Activated naive CD4-positive, alpha-beta T cell treated with anti-CD3 and anti-CD28 coated beads, Interleukin-2, amount 50 U/mL, for 24 hours (primary cell): ENCODE results near the gene CENPX.

Experiments
- H3K27ac Mint-ChIP-seq: one replicate; pipeline ENCODE4 v1.8.0; 2021; ENCODE audit warnings: mild to moderate bottlenecking, mixed read lengths
- H3K27me3 Mint-ChIP-seq: one replicate; pipeline ENCODE4 v1.8.0; 2021; ENCODE audit warnings: mixed read lengths
- H3K36me3 Mint-ChIP-seq: one replicate; pipeline ENCODE4 v1.8.0; 2021; ENCODE audit warnings: mixed read lengths
- H3K4me1 Mint-ChIP-seq: one replicate; pipeline ENCODE4 v1.8.0; 2021; ENCODE audit warnings: mixed read lengths
- H3K4me3 Mint-ChIP-seq: one replicate; pipeline ENCODE4 v1.8.0; 2021; ENCODE audit warnings: mild to moderate bottlenecking, mixed read lengths
- H3K9me3 Mint-ChIP-seq: one replicate; pipeline ENCODE4 v1.8.0; 2021; ENCODE audit warnings: mixed read lengths

CENPX gene

DNA sequence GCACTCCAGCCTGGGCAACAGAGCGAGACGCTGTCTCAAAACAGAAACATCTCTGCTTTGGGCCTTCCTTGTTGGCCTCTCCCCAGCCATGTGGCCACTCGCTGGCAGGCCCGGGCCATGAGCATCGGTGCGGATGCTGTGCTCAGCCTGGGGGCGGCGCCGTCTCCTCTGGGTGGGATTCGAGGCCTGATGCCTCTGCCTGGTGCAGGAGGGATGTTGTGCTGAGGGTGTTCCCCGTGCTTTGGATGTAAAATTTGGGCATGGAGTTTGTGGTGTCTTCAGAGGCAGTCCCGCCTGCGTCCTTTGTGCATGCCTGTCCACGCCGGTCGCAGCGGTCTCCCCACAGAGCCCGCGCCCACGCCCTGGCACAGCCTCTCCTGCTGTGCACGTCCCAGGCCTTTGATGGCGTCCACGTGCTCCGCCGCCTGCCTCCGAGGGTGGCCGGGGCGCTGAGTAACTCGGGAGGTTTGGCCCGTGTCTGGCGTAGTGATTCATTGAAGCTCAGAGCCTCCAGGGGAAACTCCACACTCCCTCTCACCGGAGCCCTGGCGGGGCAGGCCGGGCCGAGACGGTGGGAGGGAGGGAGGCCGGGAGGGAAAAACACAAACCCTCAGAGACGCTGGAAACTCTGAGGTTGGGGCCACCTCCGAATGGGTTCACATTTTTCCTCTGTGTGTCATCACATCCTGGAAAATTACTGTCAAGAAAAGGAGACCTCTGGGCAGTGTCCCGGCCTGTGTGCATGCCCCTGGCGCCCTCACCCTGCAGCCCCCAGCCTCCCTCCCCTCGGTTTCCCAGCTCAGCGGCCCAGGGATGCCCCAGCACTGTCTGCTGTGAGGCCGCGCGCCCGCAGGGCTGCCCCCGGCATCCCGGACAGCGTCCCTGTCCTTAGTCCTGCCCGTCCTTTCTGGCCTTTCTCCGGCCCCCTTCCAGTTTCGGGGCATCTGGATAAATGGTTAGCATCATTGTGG is 19.0 kb downstream of the CENPX start:
- H3K27ac Mint-ChIP-seq = no peak overlapping the region
- no peaks in the 10 kb centered on the region for H3K9me3 Mint-ChIP-seq
- no peak overlapping the region for H3K4me3 Mint-ChIP-seq
- no peaks in the 10 kb centered on the region for H3K4me1 Mint-ChIP-seq
- H3K36me3 Mint-ChIP-seq = no peaks in the 10 kb centered on the region
- H3K27me3 Mint-ChIP-seq = no peaks in the 10 kb centered on the region

- Mint-ChIP-seq H3K9me3 (no peaks in the 10 kb centered on the region), H3K4me1 (no peaks in the 10 kb centered on the region), H3K27ac (no peak overlapping the region), H3K4me3 (no peak overlapping the region), H3K36me3 (no peaks in the 10 kb centered on the region), H3K27me3 (no peaks in the 10 kb centered on the region)
Measured at GRCh38 chr17:82001571-82002056, 21.1 kb downstream of the CENPX start.

DNA sequence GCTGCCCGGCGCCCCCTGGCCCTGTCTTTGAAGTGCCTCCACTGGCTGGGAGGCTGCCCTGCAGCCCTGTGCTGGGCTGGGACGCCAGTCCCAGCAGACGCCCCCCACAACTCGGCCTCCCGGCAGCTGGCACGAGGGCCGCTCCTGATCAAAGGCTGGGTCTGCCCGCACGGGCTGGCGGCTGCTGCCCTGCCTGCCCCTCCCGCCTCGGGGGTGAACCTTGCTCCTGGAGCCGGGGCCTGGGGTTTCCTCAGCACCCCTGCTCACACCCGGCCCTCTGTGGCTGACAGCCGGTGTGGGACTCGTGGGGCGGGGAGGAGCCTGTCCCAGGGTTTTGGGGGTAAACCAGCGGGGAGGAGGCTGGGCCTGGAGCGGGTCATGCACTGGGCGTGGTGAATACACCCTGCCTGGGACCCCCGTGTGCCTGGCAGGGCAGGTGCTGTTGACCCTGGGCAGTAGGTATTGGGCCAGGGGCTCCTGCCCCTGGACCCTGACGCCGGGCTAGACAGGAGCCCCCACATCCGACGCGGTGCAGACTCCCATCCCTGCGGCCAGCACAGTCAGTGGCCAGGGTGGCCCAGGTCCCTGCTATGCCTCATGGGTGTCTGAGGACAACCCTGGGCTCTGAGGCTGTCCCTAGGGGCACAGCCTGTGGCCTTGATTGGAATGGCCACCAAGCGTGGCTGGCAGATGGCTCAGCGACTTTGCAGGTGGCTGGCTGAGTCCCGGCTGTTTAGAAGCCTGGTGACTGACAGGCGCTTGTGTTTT is 21.7 kb downstream of the CENPX start:
- H3K36me3 Mint-ChIP-seq = no peaks in the 10 kb centered on the region
- H3K9me3 Mint-ChIP-seq = no peaks in the 10 kb centered on the region
- H3K27ac Mint-ChIP-seq = no peak overlapping the region
- H3K27me3 Mint-ChIP-seq = no peaks in the 10 kb centered on the region
- H3K4me1 Mint-ChIP-seq = no peaks in the 10 kb centered on the region
- H3K4me3 Mint-ChIP-seq = no peak overlapping the region

DNA sequence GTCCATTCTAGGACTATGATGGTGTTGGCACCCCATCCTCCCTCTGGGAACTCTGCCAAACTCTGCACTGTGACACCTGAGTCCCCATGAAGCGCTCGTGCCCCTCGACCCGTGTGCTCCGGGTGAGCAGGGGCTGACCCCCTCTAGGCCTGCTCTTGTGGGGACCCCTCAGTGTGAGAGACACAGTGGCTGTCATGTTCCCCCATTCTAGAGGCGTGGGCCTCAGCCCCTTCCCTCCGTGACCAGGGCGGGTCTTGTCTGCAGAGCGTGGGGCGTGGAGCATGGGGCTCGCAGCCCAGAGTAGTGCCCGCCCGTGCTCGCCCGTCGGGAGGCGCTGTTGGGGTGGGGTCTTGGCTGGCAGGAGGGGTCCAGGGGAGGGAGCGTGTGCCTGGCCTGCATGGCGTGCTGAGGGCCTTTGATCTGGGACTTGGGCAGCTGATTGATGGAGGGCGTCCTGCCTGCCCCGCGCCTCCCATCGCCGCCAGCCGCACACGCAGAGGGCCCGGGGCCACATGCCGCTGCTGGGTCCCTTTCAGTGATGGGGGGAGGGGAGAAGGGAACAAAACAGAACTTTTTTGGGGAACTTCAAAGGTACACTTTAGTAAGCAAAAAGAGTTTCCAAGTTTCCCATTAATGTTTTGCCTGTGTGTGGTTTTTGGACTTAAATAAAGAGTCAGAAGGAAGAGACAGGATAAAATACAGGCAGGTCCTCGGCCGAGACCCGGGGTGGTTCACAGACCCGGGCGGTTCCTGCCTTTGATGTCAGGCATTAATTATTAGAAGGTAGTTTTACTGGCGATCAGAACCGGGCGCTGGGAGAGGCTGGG is 22.5 kb downstream of the CENPX start:
- Mint-ChIP-seq H3K4me3 (no peak overlapping the region), H3K27me3 (no peaks in the 10 kb centered on the region), H3K27ac (no peak overlapping the region), H3K36me3 (no peaks in the 10 kb centered on the region), H3K9me3 (no peaks in the 10 kb centered on the region), H3K4me1 (no peaks in the 10 kb centered on the region)

GRCh38 chr17:81999587-81999975 is 23.1 kb downstream of the CENPX start:
- no peaks in the 10 kb centered on the region for H3K36me3 Mint-ChIP-seq
- no peak overlapping the region for H3K4me3 Mint-ChIP-seq
- no peak overlapping the region for H3K27ac Mint-ChIP-seq
- H3K27me3 Mint-ChIP-seq = no peaks in the 10 kb centered on the region
- no peaks in the 10 kb centered on the region for H3K9me3 Mint-ChIP-seq
- H3K4me1 Mint-ChIP-seq = no peaks in the 10 kb centered on the region

DNA sequence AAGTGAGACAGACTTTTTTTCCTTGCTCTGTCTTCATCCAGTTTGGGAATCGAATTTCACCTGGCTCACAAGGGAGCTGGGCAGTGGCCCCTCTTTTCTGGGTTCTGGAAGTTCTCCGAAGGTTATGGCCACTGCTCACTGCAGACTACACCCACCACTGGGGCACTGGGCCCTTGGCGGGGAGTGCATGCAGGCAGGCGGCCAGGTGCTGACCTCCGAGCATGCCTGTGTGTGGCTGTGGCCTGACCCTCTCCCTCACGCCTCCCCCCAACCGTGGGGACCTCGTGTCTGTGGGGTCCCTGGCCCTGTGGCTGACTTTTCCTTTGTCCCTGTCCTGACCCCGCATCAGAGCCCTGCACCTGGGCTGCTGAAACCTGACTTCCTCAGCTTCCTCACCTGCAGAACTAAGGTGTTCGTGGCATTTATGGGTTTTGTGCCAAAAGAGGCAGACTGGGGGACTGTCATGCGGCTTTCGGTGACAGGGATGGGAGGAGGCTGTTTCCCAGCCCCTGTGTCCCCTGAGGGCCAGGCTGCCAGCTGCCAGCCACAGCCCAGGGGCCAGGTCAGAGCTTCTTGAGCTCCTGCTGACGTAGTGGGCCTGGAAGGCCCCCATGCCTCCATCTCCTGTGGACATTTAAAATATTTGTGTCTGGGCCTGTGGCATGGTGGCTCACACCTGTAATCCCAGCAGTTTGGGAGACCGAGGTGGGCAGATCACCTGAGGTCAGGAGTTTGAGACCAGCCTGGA is 23.8 kb downstream of the CENPX start:
- no peaks in the 10 kb centered on the region for H3K27me3 Mint-ChIP-seq
- H3K4me1 Mint-ChIP-seq = no peaks in the 10 kb centered on the region
- H3K4me3 Mint-ChIP-seq = no peak overlapping the region
- no peaks in the 10 kb centered on the region for H3K9me3 Mint-ChIP-seq
- H3K36me3 Mint-ChIP-seq = no peaks in the 10 kb centered on the region
- H3K27ac Mint-ChIP-seq = no peak overlapping the region

DNA sequence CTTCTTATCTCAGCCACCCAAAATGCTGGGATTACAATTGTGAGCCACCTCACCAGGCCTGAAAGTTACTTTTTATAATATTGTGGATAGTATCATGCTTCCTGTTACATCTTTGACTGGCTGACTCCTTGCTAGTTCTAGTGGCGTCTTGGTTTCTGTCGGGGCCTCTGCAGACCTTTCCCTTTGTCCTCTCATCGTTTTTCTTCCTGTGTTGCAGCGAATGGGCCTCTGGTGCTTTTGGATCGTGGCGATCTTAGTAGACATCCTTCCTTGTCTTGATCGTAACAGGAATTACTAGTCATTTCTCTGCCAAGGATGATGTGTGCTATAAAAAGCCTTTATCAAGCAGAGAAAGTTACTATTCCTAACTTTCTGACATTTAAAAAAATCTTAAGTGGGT is 24.5 kb downstream of the CENPX start:
- Mint-ChIP-seq H3K4me3 (no peak overlapping the region), H3K27me3 (no peaks in the 10 kb centered on the region), H3K9me3 (no peaks in the 10 kb centered on the region), H3K4me1 (no peaks in the 10 kb centered on the region), H3K36me3 (no peaks in the 10 kb centered on the region), H3K27ac (no peak overlapping the region)

GRCh38 chr17:81996757-81997441 is 25.8 kb downstream of the CENPX start:
- no peaks in the 10 kb centered on the region for H3K9me3 Mint-ChIP-seq

GRCh38 chr17:81996232-81996756 is 26.4 kb downstream of the CENPX start:
- Mint-ChIP-seq H3K4me3 (no peak overlapping the region), H3K27ac (no peak overlapping the region), H3K4me1 (no peaks in the 10 kb centered on the region), H3K36me3 (no peaks in the 10 kb centered on the region), H3K27me3 (no peaks in the 10 kb centered on the region), H3K9me3 (no peaks in the 10 kb centered on the region)

More at GRCh38 chr17:81996757-81997441, 25.8 kb downstream of the CENPX start:
- H3K4me1 Mint-ChIP-seq = no peaks in the 10 kb centered on the region
- no peak overlapping the region for H3K27ac Mint-ChIP-seq
- H3K36me3 Mint-ChIP-seq = no peaks in the 10 kb centered on the region
- H3K4me3 Mint-ChIP-seq = no peak overlapping the region
- H3K27me3 Mint-ChIP-seq = no peaks in the 10 kb centered on the region

DNA sequence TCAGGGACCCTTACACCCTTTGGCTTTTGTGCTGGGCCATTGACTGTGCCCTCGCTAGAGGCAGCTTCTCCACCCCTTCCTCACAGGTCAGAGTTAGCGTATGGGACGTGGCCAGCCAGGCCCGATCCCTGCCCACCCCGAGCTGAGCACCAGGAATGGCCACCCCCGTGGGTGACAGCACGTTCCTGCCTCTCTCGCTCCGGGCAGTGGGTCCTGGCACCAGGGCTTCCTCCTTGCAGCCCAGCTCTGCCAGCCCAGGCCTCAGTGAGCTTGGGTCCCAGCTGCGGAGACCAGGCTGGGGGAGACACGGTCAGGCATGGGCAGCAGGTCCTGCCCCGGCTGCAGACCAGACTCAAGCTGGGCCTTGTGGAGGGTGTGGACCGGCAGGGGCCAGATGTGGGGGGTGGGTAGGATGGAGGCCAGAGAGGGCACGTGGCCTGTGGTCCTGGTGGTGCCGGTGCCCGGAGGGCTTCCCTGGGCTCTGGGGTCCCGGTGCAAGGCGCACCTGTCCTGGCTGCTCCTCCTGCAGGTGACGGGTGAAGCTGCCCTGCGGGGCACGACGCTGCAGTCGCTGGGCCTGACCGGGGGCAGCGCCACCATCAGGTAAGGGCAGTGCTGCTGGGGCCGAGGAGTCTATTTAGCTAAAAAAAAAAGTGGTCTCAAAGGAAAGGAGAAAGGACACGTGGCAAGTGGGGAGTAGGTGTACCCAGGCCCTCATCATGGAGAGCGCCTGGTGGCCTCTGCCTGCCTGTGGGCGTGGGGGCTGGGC is 27.0 kb downstream of the CENPX start:
- no peaks in the 10 kb centered on the region for H3K9me3 Mint-ChIP-seq
- no peak overlapping the region for H3K4me3 Mint-ChIP-seq
- H3K4me1 Mint-ChIP-seq = peaks cover 2% of the 10 kb centered on the region
- no peaks in the 10 kb centered on the region for H3K27me3 Mint-ChIP-seq
- no peak overlapping the region for H3K27ac Mint-ChIP-seq
- no peaks in the 10 kb centered on the region for H3K36me3 Mint-ChIP-seq

GRCh38 chr17:81994593-81995462 is 27.9 kb downstream of the CENPX start:
- Mint-ChIP-seq H3K4me3 (no peak overlapping the region), H3K27me3 (no peaks in the 10 kb centered on the region), H3K4me1 (peaks cover 5% of the 10 kb centered on the region), H3K27ac (no peak overlapping the region), H3K9me3 (no peaks in the 10 kb centered on the region), H3K36me3 (no peaks in the 10 kb centered on the region)

- no peaks in the 10 kb centered on the region for H3K27me3 Mint-ChIP-seq
- H3K9me3 Mint-ChIP-seq = no peaks in the 10 kb centered on the region
- no peak overlapping the region for H3K4me3 Mint-ChIP-seq
- H3K27ac Mint-ChIP-seq = no peak overlapping the region
- H3K36me3 Mint-ChIP-seq = no peaks in the 10 kb centered on the region
- peaks cover 5% of the 10 kb centered on the region for H3K4me1 Mint-ChIP-seq
Measured at GRCh38 chr17:81993729-81994592, 28.7 kb downstream of the CENPX start.
